ENCODE measurements around the gene NUAK1.

The NUAK1 gene

GRCh38 chr12:106138633-106139421 is at the start of gene NUAK1:
NUAK1 (minus strand) TSS chr12:106138954; CDS start chr12:106138653, 301 bp downstream.
- DNase-seq = no peak

GRCh38 chr12:106188256-106188655 is 49.5 kb upstream of the NUAK1 start:
- DNase-seq = no peak

GRCh38 chr12:106187842-106188241 is 49.1 kb upstream of the NUAK1 start:
- DNase-seq = no peak

- DNase-seq = no peak
These were observed 48.5 kb upstream of the NUAK1 start for GRCh38 chr12:106187155-106187789.

GRCh38 chr12:106183735-106184134 is 45.0 kb upstream of the NUAK1 start:
- no peak for DNase-seq

- DNase-seq = no peak
These were observed 42.8 kb upstream of the NUAK1 start for GRCh38 chr12:106181401-106182114.

- no peak for DNase-seq
These were observed 40.3 kb upstream of the NUAK1 start for GRCh38 chr12:106179086-106179485.

- DNase-seq = no peak
These were observed 39.8 kb upstream of the NUAK1 start for GRCh38 chr12:106178562-106178961.

GRCh38 chr12:106176560-106176959 is 37.8 kb upstream of the NUAK1 start:
- no peak for DNase-seq

- no peak for DNase-seq
These were observed 36.1 kb upstream of the NUAK1 start for GRCh38 chr12:106174876-106175275.

GRCh38 chr12:106173442-106173841 is 34.7 kb upstream of the NUAK1 start:
- no peak for DNase-seq

- DNase-seq = no peak
These were observed 32.5 kb upstream of the NUAK1 start for GRCh38 chr12:106171117-106171750.

- no peak for DNase-seq
These were observed 31.5 kb upstream of the NUAK1 start for GRCh38 chr12:106170285-106170684.

GRCh38 chr12:106163712-106164111 is 25.0 kb upstream of the NUAK1 start:
- no peak for DNase-seq

- DNase-seq = no peak
These were observed 22.7 kb upstream of the NUAK1 start for GRCh38 chr12:106161491-106161890.

- no peak for DNase-seq
These were observed 22.2 kb upstream of the NUAK1 start for GRCh38 chr12:106160915-106161314.

- DNase-seq = no peak
These were observed 19.0 kb upstream of the NUAK1 start for GRCh38 chr12:106157802-106158201.

GRCh38 chr12:106154751-106155273 is 16.1 kb upstream of the NUAK1 start:
- no peak for DNase-seq

GRCh38 chr12:106152334-106152733 is 13.6 kb upstream of the NUAK1 start:
- no peak for DNase-seq

- no peak for DNase-seq
These were observed 11.8 kb upstream of the NUAK1 start for GRCh38 chr12:106150555-106150954.

- no peak for DNase-seq
These were observed 10.5 kb upstream of the NUAK1 start for GRCh38 chr12:106149096-106149784.

GRCh38 chr12:106147956-106148355 is 9.2 kb upstream of the NUAK1 start:
- no peak for DNase-seq

Measured in activated CD4-positive, alpha-beta T cell treated with anti-CD3 and anti-CD28 coated beads for 1 hour (primary cell).